Loucy (cell line): Measurements from ENCODE around the gene CSRNP2.

Source experiments
- EZH2phosphoT487 ChIP-seq: fragments of 200-600 bp; IDR thresholded peaks from 2 replicates; pipeline ENCODE4 v1.6.1; 2018; ENCODE audit warnings: antibody characterized with exemption, mild to moderate bottlenecking, moderate library complexity, borderline replicate concordance
- TF ChIP-seq, protein P1 (sequence below): fragments of 200-600 bp; sonication (generic); conservative IDR thresholded peaks from 2 replicates; pipeline ENCODE4 v1.5.1; 2014; ENCODE audit warnings: mild to moderate bottlenecking, antibody characterized with exemption, low read length

DNA sequence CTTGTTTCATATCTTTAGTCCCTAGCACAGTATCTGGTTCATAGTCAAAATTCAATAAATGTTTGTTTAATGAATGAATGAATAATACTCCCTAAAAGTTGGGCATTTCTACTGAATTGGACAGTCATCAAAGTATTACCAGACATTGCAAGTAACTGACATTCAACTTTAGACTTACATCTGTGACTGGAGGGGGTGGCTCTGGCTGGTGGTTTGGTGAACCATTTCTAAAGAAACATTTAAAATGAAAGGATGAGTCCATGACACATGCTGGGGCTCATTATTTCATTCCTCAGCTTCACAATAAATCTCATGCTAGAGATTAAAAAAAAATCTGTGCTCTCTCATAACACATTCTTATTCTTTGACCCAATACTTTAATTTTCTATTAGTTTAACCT lies 20.6 kb upstream of the CSRNP2 start:
- TF ChIP-seq, protein P1, sequence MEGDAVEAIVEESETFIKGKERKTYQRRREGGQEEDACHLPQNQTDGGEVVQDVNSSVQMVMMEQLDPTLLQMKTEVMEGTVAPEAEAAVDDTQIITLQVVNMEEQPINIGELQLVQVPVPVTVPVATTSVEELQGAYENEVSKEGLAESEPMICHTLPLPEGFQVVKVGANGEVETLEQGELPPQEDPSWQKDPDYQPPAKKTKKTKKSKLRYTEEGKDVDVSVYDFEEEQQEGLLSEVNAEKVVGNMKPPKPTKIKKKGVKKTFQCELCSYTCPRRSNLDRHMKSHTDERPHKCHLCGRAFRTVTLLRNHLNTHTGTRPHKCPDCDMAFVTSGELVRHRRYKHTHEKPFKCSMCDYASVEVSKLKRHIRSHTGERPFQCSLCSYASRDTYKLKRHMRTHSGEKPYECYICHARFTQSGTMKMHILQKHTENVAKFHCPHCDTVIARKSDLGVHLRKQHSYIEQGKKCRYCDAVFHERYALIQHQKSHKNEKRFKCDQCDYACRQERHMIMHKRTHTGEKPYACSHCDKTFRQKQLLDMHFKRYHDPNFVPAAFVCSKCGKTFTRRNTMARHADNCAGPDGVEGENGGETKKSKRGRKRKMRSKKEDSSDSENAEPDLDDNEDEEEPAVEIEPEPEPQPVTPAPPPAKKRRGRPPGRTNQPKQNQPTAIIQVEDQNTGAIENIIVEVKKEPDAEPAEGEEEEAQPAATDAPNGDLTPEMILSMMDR = no peak
- TF ChIP-seq EZH2phosphoT487 = no peak
